ENCODE data around the gene TANGO6.
"Not testable (repeated sequence)": the region's sequence is repeated elsewhere in the genome, so short reads cannot be mapped to it uniquely, and the experiment has no call there.

The TANGO6 gene

GRCh38 chr16:69049603-69050375, 206.5 kb downstream of the TANGO6 start:
- DNase-seq (ENCODE audit: low read depth, low spot score) = no peak

DNA sequence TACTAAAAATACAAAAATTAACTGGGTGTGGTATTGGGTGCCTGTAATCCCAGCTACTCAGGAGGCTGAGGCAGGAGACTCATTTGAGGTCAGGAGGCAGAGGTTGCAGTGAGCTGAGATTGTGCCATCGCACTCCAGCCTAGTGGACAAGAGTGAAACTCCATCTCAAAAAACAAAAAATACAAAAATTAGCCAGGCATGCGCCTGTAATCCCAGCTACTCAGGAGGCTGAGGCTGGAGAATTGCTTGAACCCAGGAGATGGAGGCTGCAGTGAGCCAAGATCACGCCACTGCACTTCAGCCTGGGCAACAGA, 208.1 kb downstream of the TANGO6 start:
- not testable (repeated sequence) for DNase-seq (ENCODE audit: low read depth, low spot score)

DNA sequence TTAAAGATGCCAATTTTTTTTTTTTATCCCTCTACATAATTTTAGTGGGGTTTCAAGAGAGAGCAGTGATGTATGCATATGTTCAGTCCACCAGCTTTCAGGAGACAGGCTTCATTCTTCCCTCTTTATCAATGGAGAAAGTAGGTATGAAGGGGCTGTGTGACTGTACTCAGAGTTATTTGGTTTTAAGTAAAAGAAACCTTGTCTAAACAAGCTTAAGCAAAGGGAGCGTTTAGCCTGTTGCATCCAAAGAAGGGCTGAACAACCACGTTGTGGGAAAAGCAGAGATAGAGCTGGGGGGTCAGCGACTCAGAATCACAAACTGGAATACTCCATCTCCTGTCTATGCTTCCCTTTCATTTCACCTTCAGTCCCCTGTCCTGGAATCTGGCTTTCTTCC, 211.7 kb downstream of the TANGO6 start:
- no peak for DNase-seq (ENCODE audit: low read depth, low spot score)

DNA sequence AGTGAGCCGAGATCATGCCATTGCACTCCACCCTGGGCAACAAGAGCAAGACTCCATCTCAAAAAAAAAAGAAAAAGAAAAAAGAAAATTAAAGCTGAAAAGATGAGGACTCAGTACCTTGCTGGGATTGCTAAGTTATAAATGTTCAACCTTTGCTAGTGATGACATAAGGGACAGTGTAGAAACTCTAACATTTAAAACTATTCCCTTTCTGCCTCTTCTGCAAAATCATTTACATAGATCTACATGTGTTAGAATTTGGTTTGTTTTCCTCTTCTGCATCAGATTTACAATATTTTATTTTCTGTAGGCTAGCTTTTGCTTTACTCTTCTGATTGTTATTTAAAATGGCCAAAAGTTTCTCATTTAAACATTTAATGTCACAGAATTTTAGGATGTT, 212.6 kb downstream of the TANGO6 start:
- no peak for DNase-seq (ENCODE audit: low read depth, low spot score)

DNA sequence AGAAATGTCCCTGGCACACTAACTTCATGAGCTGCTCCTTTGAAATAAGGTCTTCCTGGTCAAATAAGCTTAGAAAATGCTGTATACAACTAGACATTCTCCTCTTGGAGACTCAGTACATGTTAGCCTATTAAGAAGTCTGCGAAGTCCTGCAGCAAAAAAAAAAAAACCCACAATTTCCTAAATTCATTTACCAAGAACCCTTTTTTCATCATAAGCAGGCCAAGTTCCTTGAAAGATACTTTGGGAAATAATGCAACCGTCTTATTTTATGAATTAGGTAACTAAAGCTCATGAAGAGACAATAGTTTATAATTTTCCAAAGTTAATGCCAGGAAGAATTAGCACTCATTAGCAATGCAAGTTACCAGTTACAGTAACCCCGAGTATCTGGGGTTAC, 213.1 kb downstream of the TANGO6 start:
- no peak for DNase-seq (ENCODE audit: low read depth, low spot score)

DNA sequence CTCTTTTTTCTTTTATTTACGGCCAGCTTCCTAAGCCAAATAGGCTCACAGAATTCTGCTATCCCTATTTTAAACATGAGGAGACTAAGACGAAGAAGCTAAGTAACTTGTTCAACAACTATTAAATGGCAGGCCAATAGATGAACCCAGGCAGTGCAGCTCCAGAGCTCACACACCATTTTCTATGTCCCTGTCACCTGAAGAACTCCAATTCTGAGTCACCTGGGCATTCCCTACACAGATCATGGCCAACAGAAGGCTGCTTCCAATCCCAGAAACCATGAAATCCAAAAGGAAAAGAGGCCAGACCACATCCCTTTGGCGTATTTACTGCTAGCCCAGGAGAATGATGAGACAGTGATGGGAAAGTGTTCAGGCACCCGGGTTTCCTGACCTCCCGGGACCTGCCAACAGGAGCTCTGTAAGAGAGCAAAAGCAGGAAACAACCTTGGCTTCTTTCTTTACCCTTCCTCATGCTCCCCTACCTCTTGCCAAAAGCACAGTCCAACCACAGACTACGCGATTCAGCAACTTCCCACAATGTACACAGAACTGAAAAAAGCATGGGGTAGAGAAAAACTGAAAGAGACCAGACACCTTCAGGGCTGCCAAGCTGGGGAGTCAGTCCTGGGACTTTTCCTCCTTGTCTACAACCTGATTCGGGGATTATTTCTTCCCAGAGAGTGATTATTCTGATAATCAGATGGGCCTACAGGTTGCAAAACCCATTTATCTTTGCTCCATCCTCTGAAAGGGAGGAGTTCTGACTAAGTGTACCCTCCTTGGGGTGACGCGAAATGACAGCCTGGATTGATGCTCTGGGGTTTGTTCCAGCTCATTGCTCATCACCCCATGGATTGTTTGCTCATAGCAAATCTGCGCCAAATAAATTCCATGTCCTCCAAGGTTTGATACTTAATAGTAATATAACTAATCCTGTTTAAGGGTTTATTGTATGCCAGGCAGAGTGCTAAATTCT, 214.4 kb downstream of the TANGO6 start:
- no peak for DNase-seq (ENCODE audit: low read depth, low spot score)

- not testable (repeated sequence) for DNase-seq (ENCODE audit: low read depth, low spot score)
These were observed 220.2 kb downstream of the TANGO6 start for GRCh38 chr16:69063491-69063890.

DNA sequence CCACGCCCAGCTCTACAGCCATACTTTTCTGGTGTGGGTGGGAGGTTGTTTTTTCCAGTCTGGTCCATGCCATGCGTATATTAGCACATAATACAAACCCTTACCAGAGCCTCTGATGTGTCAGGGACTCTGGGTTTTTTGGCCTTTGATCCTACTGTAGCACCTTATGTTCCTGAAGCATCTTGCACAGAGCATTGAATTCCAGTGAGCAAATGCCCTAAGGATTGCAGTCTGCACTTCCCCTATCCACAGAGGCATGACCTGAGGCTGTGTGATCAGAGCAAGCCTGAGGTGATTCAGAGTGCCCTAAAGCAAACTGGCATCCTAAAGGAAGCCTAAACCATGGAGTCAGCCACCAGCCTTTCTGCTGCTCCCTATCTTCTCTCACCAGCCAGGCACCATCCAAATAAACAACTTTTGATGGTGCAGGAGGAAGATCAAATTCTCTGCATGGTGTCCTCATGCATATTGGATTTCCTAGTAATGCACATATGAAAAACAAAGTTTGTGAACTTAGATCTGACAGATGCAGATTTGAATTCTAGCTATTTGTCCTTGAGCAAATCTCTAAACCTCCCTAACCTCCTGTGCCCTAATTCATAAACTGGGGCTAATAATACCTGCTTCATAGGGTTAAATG, 220.9 kb downstream of the TANGO6 start:
- peak; percentile 43 for DNase-seq (ENCODE audit: low read depth, low spot score)

- no peak for DNase-seq (ENCODE audit: low read depth, low spot score)
These were observed 221.5 kb downstream of the TANGO6 start for GRCh38 chr16:69064764-69065313.

DNA sequence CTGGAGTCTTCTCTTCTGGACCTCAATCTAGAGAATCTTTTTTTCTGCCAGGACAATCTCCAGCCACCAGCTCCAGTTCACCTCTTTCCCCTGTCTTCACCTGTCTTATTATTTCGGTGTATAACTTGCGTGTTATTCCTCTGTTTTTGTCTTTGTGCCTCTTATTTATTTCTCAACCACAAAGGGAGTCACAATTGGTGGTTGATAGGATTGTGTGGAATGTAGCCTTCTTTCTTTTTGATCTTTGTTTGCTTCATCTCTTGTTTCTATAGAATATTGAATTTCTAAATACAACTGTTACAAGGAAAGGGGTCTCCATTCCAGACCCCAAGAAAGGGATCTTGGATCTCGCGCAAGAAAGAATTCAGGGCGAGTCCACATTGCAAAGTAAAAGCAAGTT, 226.2 kb downstream of the TANGO6 start:
- DNase-seq (ENCODE audit: low read depth, low spot score) = no peak

DNA sequence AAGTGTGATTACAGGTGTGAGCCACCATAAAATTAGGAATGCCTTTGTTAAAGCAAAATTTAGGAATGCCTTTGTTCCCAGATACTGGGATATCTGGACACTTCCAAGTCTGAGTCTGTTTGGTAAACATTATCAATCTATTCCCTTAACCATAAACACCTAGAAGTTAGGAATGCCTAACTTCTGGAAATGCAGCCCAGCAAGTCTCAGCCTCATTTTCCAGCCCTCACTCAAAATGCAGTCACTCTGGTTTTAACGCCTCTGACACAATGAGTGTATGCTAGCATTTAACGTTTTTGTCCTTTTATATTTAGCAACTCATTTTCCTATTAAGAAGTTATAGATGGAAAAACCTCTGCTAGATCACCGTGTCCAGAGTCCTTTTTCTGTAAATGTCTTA, 227.7 kb downstream of the TANGO6 start:
- DNase-seq (ENCODE audit: low read depth, low spot score) = peak; percentile 68

DNA sequence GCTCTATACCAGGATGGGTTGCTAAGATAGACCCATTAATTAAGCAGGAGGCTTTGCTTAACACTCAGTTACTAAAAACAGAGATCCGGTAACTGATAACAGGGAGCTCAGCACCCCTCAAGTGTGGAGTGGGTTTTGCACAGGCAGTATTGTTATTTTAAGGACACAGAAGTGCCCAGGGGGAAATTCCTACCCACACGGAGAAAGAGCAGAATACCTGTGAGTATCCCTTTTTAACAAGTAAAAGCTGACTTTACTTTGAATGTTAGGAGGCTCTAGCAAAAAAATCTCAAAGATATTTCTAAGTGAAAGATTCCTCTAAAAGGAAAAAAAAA, 229.3 kb downstream of the TANGO6 start:
- no peak for DNase-seq (ENCODE audit: low read depth, low spot score)

DNA sequence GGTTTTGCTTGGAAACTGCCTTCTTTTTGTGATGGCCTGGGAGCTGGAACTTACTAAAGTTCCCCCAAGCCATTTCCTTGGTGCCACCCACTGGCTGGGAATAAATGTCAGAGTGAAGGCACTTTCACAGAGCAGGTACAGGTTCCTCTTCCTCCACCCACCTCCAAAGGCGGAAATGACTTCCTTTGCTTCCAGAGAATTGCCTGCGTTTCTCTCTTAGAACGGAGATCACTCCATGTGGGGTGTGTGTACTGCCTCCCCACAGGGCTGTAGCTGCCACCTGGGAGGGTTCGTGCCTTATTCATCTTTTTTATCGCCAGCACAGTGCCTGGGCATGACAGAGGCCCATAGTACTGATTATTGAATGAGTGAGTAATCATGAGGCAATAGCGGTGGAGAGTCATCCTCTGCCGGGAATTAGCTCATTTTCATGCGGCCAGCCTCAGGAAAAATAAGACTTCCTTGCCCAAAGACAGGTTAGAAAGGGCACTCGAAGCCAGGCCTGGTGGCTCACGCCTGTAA, 229.9 kb downstream of the TANGO6 start:
- peak; percentile 66 for DNase-seq (ENCODE audit: low read depth, low spot score)

DNA sequence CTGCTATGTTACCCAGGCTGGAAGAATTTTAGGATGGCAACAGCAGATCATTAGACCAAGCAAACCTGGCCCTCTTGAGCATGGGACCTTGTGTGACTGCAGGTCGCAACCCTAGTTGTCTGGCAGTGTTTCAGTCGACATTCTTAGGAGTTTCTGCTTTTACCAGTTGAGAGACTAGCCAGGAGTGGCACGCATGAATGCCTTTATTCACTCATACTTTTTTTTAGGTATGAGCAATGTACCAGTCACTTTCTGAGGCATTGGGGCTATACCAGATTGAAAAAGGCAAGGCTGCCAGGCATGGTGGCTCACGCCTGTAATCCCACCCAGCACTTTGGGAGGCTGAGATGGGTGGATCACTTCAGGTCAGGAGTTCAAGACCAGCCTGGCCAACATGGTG, 233.9 kb downstream of the TANGO6 start:
- no peak for DNase-seq (ENCODE audit: low read depth, low spot score)

- peak; percentile 70 for DNase-seq (ENCODE audit: low read depth, low spot score)
These were observed 234.7 kb downstream of the TANGO6 start for GRCh38 chr16:69078073-69078472.

DNA sequence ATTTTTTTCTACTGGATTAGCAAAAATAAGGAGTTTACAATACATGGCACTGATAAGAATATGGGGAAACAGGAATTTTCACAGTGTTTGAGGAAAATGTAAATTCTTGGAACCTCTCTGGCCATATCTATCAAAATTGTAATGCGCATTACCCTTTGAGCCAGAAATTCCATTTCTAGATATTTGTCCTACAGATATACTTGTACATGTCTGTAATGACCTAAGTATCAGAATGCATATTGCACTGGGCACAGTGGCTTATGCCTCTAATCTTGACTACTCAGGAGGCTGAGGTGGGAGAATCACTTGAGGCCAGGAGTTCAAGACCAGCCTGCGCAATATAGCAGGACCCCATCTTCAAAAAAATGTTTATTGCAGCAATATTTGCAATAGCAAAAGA, 236.4 kb downstream of the TANGO6 start:
- no peak for DNase-seq (ENCODE audit: low read depth, low spot score)

DNA sequence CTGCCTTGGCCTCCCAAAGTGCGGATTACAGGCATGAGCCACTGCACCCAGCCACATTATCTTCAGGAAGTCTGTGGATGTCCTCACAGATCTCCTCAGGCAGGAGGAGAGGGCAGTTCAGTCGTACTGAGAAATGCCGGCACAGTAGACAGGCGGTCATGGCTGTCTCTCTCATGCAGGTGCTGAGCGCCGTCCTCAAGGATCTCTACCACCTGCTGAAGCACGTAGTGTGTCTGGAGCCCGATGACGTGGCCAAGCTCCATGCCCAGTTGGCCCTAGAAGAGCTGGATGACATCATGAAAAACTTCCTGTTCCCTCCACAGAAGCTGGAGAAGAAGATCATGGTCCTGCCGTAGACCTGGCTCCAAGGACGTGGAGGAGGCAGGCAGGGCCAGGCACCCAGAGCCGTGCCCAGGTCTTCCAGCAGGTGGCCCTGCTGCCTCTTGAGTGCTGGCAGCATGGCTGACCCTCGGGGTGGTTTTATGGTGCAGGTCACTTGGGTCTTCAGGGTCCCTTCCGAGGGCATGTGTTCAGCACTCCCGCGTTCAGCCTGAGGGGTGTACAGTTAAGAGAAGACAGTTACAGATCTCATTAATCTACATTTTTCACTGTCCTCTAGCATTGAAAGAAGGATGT, 240.1 kb downstream of the TANGO6 start:
- DNase-seq (ENCODE audit: low read depth, low spot score) = peak; percentile 48

DNA sequence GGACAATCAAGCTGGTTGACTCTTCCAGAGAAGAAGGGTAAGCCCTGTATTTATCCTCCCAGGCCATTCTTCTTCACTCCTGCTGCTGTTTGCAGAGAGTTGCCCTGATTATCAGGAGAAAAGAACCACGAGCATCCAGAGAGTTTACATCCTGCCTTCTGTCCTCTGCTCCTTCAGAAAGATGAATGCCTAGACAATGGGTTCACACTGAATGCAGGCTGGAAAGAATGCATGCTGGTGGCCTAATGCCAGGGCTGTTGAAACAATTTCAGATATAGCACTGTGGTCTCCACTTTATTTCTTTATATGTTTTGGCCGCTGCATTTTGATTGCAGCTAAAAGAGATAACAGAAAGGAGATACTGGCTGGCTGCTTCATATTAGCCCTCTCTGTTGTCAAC, 241.0 kb downstream of the TANGO6 start:
- DNase-seq (ENCODE audit: low read depth, low spot score) = no peak

GRCh38 chr16:69085032-69085695, 241.8 kb downstream of the TANGO6 start:
- DNase-seq (ENCODE audit: low read depth, low spot score) = no peak

DNA sequence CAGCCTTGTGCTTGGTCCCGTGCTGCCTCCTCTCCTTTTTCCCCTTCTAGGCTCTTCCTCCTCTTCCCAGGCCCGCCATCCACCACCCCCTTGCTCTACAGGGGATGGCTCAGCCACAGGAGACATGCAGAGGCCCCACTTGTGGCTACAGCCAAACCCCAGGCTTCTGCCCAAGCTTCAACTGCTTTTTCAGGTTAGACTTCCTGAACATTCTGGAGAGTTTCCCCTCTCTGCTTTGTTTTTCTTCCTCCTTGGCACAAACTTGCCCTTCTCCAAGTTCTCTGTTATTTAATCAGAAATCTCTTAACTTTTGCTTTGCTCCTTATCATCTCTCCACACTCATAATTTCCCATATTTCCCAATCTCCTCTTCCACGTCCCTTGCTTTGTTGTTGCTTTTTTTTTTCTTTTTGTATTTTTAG, 243.8 kb downstream of the TANGO6 start:
- no peak for DNase-seq (ENCODE audit: low read depth, low spot score)

DNA sequence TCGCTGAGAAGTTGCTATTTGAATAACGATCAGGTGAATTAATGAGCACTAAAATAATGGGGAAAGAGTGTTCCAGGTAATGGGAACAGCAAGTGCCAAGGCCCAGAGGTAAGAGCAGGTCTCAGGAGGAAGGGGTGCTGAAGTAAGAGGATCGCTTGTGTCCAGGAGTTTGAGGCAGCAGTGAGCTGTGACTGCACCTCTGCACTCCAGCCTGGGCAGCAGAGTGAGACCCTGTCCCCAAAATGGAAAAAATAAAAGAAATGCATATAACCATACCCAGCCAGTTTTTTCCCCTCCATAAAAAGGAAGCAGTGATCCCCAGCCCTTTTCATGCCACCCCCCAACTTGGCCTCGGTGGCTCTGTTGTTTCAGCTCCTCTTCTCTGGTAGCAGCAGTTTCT, 245.4 kb downstream of the TANGO6 start:
- DNase-seq (ENCODE audit: low read depth, low spot score) = no peak

All from ELF-1 (cell line).